ENCODE results near the gene TMC1.

TMC1 gene

GRCh38 chr9:72565535-72565934, 44.1 kb downstream of the TMC1 start:
- no peak for DNase-seq

GRCh38 chr9:72574156-72574810, 52.9 kb downstream of the TMC1 start:
- no peak for DNase-seq

- DNase-seq: no peak
Measured at GRCh38 chr9:72575666-72576065, 54.3 kb downstream of the TMC1 start.

GRCh38 chr9:72576087-72576486, 54.7 kb downstream of the TMC1 start:
- DNase-seq: no peak

- DNase-seq: no peak
Measured at GRCh38 chr9:72577212-72577753, 55.9 kb downstream of the TMC1 start.

- DNase-seq: no peak
Measured at GRCh38 chr9:72579190-72579589, 57.8 kb downstream of the TMC1 start.

- no peak for DNase-seq
Measured at GRCh38 chr9:72579880-72580550, 58.6 kb downstream of the TMC1 start.

- no peak for DNase-seq
Measured at GRCh38 chr9:72581694-72582093, 60.3 kb downstream of the TMC1 start.

- DNase-seq: no peak
Measured at GRCh38 chr9:72583370-72583769, 62.0 kb downstream of the TMC1 start.

GRCh38 chr9:72586388-72587130, 65.2 kb downstream of the TMC1 start:
- DNase-seq: peak in 10 of 58 donors; percentile 4 to 62 (median 9)

- DNase-seq: peak in 45 of 58 donors; percentile 8 to 85 (median 40)
Measured at GRCh38 chr9:72588336-72588735, 66.9 kb downstream of the TMC1 start.

- no peak for DNase-seq
Measured at GRCh38 chr9:72589667-72590521, 68.5 kb downstream of the TMC1 start.

GRCh38 chr9:72590824-72591223, 69.4 kb downstream of the TMC1 start:
- DNase-seq: no peak

- DNase-seq: peak in 15 of 58 donors; percentile 2 to 55 (median 15)
Measured at GRCh38 chr9:72592502-72593403, 71.3 kb downstream of the TMC1 start.

GRCh38 chr9:72596451-72597180, 75.2 kb downstream of the TMC1 start:
- no peak for DNase-seq

GRCh38 chr9:72597181-72597517, 75.7 kb downstream of the TMC1 start:
- DNase-seq: no peak

- DNase-seq: no peak
Measured at GRCh38 chr9:72597601-72598000, 76.2 kb downstream of the TMC1 start.

GRCh38 chr9:72598639-72599038, 77.2 kb downstream of the TMC1 start:
- no peak for DNase-seq

GRCh38 chr9:72599874-72600534, 78.6 kb downstream of the TMC1 start:
- DNase-seq: no peak
